NCI-H2081 (cell line): Measurements from ENCODE around the gene TNFRSF12A.

Experiments used
- DNase-seq, 2 experiments: peaks; one replicate each; lab custom pipeline; 2025; lab: John Stamatoyannopoulos, UW

TNFRSF12A gene

DNA sequence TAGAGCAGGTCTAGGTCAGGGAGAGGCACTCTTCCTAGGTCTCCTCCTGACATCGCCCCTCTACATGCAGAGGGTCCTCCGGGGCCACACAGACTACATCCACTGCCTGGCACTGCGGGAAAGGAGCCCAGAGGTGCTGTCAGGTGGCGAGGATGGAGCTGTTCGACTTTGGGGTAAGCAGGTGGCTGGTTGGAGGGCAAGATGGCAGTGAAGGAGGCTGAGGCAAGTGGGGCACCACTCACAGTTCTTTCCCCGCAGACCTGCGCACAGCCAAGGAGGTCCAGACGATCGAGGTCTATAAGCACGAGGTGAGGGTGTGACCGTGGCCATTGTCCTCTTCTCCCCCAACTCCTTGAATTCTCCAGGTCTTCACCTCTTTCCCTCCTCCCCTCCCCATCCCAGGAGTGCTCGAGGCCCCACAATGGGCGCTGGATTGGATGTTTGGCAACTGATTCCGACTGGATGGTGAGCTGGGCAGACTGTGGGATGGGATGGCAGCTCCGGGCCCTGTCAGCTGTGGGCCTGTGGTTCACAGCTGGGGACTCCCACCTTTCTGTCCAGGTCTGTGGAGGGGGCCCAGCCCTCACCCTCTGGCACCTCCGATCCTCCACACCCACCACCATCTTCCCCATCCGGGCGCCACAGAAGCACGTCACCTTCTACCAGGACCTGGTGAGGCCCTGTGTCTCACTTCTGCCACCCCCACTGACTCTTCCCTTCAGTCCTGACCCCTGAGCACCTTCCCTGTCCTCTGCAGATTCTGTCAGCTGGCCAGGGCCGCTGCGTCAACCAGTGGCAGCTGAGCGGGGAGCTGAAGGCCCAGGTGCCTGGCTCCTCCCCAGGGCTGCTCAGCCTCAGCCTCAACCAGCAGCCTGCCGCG lies 6.7 kb downstream of the TNFRSF12A start:
- no peak for DNase-seq

DNA sequence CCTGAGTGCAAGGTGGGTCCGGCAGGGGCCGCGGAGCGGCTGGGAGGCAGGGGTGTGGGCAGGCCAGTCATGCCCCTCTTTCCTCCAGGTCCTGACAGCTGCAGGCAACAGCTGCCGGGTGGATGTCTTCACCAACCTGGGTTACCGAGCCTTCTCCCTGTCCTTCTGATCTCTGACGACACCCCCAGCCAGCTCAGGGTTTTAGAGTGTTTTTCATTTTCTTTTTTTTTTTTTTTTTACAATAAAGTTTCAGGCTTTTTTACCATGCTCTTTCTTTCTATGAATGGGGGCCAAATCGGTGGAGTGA lies 7.3 kb downstream of the TNFRSF12A start:
- no peak for DNase-seq

DNA sequence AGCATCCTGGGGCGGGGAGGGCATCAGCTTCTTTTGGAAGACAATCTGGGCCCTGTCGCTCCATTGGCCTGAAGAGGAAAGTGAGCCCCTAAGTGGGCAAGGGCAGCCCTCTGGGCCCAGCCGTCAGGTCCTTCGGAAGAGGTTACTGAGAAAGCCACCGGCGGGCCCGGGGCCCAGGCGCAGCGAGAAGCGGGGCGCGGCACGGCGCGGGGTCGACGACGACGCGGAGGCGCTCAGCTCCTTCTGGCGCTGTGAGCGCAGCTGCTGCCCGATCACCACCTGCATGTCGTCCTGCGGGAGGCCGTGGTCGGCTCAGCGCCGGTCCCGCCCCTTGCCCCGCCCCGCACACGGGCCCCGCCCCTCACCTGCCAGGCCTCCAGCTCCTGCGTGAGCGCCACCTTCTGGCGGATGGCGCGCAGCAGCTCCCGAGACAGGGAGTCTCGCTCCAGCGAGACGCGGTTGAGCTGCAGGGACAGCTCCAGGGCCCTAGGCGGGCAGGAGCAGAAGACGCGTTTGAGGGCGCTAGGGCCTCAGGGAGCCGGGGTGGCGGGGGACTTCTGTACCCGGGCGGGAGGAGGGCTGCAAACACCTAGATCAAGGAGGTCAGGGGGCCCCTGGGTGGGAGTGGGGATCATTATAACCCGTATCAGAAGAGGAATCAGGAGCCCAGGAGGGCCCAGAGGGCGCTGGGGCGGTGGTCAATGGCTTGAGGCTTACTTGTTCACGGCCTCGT lies 8.0 kb downstream of the TNFRSF12A start:
- peak; percentile 87 to 89 for DNase-seq

DNA sequence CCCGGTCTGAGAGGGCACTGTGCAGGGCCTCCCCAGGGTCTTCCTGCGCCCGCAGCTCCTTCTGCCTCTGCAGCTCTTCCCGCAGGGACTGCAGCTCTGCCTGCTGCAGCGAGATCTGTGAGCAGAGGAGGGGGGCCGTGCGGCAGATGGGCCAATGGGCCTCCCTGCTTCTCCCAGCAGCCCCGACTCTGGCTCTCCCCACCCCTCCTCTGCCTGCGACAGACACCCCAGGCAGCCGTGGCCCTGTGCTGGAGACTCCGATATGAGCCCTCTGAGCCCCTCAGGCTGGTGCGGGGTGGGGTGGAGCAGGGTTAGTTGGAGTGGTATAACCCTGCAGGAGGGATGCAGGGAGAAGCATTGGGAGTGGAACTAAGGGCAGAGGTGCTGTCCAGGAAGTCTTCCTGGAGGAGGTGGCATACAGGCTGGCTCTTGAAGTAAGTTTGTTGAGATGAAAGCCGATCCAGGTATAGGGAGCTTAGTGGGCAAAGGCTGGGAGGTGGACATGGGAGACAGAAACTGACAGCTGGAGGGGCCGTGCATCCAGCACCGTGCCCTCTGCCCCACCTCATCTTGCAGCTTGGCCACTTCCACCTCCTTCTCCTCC lies 8.7 kb downstream of the TNFRSF12A start:
- no peak for DNase-seq

DNA sequence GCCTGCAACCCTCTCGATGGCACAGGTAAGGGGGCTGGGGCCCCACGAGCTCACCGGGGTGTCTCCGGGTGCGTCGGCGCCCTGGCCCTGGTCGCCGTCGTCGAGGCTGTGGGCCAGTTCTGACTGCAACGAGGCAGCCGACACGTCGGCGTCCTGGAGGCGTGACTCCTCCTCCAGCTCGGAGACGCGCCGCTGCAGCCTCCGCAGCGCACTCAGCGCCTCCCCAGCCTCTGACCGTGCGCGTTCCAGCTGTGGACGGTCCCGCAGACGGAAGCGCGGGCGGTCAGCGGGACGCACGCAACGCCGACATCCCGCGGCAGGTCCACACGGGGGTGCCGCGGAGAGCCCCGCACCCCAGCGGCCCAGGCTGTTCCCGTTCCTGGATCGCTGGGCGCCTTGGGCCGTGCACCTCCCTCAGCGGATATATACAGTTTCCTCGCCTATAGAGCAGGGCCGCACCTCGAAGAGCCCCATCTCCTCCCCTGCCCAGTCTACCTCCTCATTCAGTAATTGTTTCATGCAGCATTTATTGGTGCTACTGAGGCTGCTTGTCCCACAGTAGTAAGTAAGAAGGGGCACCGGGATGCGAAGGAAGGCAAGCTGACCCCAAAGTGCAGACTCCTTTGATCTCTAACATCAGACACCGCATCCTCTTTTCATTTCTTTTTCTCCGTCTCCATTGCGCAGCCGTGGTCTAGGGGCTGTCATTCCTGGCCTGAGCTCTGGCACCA lies 9.5 kb downstream of the TNFRSF12A start:
- DNase-seq: no peak

DNA sequence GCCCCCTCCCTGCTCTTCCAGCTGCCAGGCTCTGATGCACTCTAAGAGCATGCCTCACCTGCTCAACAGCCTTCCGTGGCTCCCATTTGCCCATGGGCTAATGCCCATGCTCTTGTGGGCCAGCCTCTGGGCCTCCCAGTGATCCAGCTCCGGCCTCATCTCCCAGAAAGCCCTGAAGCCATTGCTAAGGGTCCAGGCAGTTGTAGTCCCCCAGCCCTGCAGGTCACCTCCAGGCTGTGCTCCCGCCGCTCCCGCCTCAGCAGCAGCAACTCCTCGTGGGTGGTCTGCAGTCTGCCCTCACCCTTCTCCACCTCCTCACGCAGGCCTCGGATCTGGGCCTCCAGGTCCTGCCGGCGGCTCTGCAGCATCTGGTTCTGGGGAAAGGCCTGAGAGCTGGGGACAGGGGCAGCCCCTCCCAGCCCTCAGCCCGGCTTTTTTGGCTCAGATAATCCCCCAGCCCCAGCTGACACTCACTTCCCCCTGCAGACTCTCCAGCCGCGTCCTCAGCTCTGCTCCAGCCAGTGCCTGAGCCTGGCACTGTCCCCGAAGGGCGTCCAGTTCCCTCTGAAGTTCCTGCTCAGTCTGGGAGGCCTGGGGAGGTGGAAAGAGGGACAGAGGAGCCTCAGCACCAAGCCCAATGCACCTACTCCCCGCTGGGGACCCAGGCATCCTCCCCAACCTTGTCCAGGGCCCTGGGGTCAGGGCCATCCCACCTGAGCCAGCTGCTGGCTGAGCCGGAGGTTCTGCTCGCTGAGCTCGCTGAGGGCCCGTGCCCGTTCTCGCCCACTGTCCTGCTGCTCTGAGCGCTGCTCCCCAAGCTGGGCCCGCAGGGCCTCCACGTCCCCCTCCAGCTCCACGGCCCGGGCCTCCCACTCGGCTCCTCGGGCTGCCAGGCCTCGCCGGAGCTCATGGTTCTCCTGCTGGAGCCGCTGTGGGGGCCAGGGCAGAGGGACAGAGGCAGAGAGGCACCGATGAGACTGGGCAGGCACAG lies 10.3 kb downstream of the TNFRSF12A start:
- no peak for DNase-seq

GRCh38 chr16:3032624-3033023 lies 12.5 kb downstream of the TNFRSF12A start:
- no peak for DNase-seq

DNA sequence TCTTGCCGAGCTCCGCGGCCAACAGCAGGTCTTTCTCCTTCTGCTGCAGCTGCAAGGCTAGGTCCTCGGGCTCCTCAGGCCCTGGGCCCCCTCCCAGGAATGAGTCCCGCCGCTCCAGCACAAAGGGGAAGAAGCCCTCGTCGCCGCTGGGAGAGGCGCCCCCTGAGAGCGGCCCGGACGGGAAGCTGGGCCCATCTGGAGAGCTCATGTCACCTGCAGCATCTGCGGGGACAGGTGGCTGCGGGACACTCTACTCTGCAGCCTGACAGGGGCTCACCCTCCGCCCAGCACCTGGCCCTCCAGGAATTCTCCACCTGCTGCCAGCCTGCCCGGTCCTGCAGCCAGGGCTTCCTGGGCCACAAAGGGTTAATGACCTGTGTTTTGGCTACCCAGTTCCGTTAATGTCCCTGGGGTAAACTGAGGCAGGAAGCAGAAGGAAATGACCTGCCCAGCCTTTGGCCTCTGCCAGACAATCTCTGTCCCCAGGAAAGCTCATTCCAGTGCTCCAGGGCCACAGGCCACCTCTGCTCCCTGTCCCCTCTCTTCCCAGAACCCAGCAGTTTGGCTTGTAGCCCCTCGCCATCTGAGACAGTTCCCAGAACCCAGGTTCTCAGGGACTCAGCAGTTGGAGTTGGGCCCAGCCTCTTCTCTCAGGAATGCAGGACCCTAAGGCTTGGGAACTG lies 15.3 kb downstream of the TNFRSF12A start:
- no peak for DNase-seq

DNA sequence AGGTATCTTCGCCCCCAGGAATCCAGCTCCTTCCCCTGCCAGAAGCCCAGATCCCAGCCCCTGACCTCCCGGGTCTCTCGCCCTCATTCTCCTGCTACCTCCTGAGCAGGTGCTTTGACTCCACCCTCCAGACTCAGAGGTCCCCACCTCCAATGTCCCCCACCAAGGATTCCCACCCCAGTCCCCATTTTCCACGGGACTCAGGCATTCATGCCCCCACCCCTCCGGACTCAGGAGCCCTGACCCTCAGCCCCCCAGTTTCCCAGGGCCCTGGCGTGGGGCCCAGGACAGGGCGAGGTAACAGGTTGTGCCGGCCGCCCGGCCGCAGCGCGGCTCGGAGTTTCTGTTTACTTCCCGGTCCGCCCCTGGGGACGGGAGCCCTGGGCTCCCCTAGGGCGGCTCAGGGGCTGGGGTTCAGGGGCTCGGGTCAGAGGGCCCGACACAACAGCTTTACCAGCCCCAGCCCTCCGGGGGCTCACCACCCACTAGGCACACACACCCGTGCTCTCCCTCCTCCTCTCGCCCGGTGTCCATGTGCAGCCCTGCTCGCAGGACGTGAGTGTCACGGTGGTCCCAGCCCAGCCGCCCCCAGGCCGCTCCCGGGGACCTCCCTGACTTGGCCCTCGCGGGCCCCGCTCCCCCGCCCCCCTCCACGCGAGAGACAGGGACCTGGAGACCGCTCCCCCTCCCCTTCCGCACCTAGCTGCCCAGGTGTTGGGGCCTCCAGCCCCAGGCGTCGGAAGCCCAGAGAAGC lies 16.0 kb downstream of the TNFRSF12A start:
- DNase-seq: peak in 1 of 2 experiments; percentile 12

DNA sequence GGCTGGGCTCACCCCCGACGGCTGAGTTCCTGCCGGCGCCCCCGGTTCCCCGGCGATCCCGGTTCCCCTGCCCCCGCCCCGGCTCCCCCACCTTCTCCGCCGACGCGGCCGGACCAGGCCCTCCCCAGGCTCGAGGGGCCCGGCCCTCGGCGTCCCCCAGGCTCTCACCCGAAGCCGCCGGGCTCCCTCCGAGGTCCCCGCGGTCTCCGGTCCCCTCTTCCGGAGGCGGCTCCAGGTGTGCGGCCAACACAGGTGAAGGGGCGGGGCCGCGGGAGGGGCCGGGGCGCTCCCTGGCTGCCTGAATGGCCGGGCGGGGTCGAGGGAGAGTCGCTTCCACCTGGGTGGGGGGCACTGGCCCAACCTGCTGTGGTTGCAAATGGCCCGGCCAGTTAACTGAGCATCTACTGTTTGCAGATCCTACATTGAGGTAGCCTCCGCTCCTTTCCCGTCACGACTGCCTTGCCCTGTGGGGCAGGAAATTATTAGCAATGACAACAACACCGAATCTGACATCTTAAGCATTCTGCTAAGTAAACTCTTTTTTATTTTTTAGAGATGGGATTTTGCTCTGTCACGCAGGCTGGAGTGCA lies 16.7 kb downstream of the TNFRSF12A start, which contains the start of gene BICDL2:
BICDL2 (minus strand) TSS at position 219 of the 590 bp plus-strand sequence. CDS start 1,448 bp downstream, outside the sequence.
- DNase-seq: no peak

DNA sequence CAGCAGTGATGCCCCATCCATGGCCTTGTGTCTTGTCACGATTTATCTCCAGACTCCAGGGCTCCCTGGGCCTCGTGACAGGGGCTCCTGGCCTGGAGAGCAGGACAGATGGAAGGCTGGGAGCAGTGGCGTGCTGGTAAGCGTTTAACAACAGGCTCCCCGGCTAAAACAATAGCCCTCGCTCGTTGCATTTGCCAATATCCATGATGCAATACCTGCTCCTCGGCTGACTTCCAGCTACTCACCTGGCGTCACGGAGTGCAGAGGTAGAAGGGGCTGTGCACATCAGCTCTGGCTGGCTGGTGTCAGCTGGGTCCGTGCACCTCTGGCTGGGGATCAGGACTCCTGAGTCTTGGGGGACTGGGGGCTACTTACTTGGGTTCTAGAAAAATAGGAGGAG lies 18.1 kb downstream of the TNFRSF12A start:
- peak in 1 of 2 experiments; percentile 27 for DNase-seq

GRCh38 chr16:3038896-3039295 lies 18.7 kb downstream of the TNFRSF12A start:
- no peak for DNase-seq

DNA sequence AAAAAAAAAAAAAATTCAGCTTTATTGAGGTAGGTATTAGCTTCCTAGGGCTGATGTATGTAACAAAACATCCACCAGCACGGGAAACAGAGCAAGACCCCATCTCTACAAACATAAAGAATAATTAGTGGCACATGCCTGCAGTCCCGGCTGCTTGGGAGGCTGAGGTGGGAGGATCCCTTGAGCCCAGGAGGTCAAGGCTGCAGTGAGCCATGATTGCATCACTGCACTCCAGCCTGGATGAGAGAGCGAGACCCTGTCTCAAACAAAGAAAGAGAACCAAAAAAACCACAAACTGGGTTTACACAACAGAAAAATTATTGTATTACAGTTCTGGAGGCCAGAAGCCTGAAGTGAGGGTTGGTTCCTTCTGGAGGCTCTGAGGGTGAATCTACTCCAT lies 22.2 kb downstream of the TNFRSF12A start:
- no peak for DNase-seq

GRCh38 chr16:3044708-3045107 lies 24.5 kb downstream of the TNFRSF12A start:
- no peak for DNase-seq

- DNase-seq: no peak
These were observed 25.8 kb downstream of the TNFRSF12A start, which contains the start of gene MMP25 for GRCh38 chr16:3045758-3046640. MMP25 (plus strand) TSS chr16:3046561; CDS start chr16:3046918, 357 bp downstream.

DNA sequence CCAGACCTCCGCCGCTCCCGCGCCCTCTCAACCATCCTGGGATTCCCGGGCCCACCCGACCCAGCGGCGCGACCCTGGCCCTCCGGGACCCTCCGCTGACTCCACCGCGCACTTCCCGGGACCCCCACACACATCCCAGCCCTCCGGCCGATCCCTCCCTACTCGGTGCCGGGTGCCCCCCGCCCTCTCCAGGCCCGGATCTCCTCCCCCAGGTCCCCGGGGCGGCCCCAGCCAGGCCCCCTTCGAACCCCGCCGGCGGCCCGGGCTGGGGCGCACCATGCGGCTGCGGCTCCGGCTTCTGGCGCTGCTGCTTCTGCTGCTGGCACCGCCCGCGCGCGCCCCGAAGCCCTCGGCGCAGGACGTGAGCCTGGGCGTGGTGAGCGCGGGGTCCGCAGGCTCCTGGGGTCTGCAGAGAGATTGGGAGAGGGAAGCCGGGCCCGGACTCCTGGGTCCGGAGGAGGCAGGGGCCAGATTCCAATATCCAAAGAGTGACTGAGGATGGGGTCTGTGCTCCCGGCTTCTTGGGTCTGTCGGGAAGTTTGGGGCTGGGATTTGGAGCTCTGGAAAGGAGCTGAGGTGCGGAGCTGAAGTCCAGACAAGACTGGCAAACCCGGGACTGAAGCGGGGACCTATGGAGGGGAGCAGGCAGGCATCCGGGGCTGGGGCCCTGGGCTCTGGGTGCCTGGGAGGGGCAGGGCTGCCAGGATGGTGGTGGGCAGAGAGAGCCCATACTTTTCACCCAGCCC lies 26.6 kb downstream of the TNFRSF12A start:
- no peak for DNase-seq

DNA sequence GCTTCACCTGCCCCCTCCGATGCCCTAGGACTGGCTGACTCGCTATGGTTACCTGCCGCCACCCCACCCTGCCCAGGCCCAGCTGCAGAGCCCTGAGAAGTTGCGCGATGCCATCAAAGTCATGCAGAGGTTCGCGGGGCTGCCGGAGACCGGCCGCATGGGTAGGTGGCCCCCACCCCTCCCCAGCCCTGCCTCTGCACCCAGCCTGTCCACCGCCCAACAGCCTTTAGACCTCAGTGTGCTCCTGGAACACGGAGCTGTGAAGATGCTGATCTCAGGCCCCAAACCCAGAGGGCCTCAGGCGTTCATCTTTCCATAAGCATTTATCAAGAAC lies 27.2 kb downstream of the TNFRSF12A start:
- DNase-seq: no peak
